Measurements from ENCODE around the gene ODAPH.

ODAPH gene

GRCh38 chr4:75564023-75564422 is 8.2 kb downstream of the ODAPH start:
- Histone ChIP-seq H3K9ac (ENCODE audit: low read depth, low read length, poor library complexity, severe bottlenecking) (no peak overlapping the region), H3K27me3 (ENCODE audit: insufficient read depth, low read length, poor library complexity, severe bottlenecking) (no peaks in the 10 kb centered on the region), H4K20me1 (ENCODE audit: insufficient read depth, low read length, poor library complexity, severe bottlenecking) (no peaks in the 10 kb centered on the region), H3K4me2 (ENCODE audit: low read depth, low read length, poor library complexity, severe bottlenecking) (no peak overlapping the region), H3K4me1 (ENCODE audit: insufficient read depth, low read length, poor library complexity, severe bottlenecking) (no peaks in the 10 kb centered on the region), H3F3A (ENCODE audit: low read depth) (no peaks in the 10 kb centered on the region), H3K9me3 (ENCODE audit: insufficient read depth, low read depth, low read length) (no peaks in the 10 kb centered on the region), H3K36me3 (ENCODE audit: insufficient read depth, low read length) (no peaks in the 10 kb centered on the region), H3K9me2 (replicated peaks; ENCODE audit: low read depth, low read length) (no peaks in the 10 kb centered on the region), H3K79me2 (ENCODE audit: insufficient read depth, low read length) (no peaks in the 10 kb centered on the region), H3K4me3 (ENCODE audit: low read length, poor library complexity, severe bottlenecking) (no peak overlapping the region), H2AFZ (ENCODE audit: low read length) (no peak overlapping the region)
- no peak for TF ChIP-seq CTCF (conservative IDR thresholded peaks at IDR 0.05; ENCODE audit: low read length)
- no peak for TF ChIP-seq EZH2phosphoT487 (IDR thresholded peaks at IDR 0.05; ENCODE audit: borderline replicate concordance)

- no peak for TF ChIP-seq CTCF (conservative IDR thresholded peaks at IDR 0.05; ENCODE audit: low read length)
- TF ChIP-seq EZH2phosphoT487 (IDR thresholded peaks at IDR 0.05; ENCODE audit: borderline replicate concordance): no peak
- H3K4me3 ChIP-seq (ENCODE audit: low read length, poor library complexity, severe bottlenecking): no peak overlapping the region
- H3K9me3 ChIP-seq (ENCODE audit: insufficient read depth, low read depth, low read length): no peaks in the 10 kb centered on the region
- no peaks in the 10 kb centered on the region for H3K79me2 ChIP-seq (ENCODE audit: insufficient read depth, low read length)
- H2AFZ ChIP-seq (ENCODE audit: low read length): no peak overlapping the region
- no peak overlapping the region for H3K9ac ChIP-seq (ENCODE audit: low read depth, low read length, poor library complexity, severe bottlenecking)
- H3K36me3 ChIP-seq (ENCODE audit: insufficient read depth, low read length): no peaks in the 10 kb centered on the region
- no peaks in the 10 kb centered on the region for H3K9me2 ChIP-seq (replicated peaks; ENCODE audit: low read depth, low read length)
- no peaks in the 10 kb centered on the region for H3F3A ChIP-seq (ENCODE audit: low read depth)
- no peaks in the 10 kb centered on the region for H4K20me1 ChIP-seq (ENCODE audit: insufficient read depth, low read length, poor library complexity, severe bottlenecking)
- H3K4me1 ChIP-seq (ENCODE audit: insufficient read depth, low read length, poor library complexity, severe bottlenecking): no peaks in the 10 kb centered on the region
- no peak overlapping the region for H3K4me2 ChIP-seq (ENCODE audit: low read depth, low read length, poor library complexity, severe bottlenecking)
- no peaks in the 10 kb centered on the region for H3K27me3 ChIP-seq (ENCODE audit: insufficient read depth, low read length, poor library complexity, severe bottlenecking)
Observed at GRCh38 chr4:75565481-75565880, 9.6 kb downstream of the ODAPH start.

GRCh38 chr4:75566911-75567310 is 11.0 kb downstream of the ODAPH start:
- Histone ChIP-seq H3K9me2 (replicated peaks; ENCODE audit: low read depth, low read length) (no peaks in the 10 kb centered on the region), H4K20me1 (ENCODE audit: insufficient read depth, low read length, poor library complexity, severe bottlenecking) (no peaks in the 10 kb centered on the region), H3K9me3 (ENCODE audit: insufficient read depth, low read depth, low read length) (no peaks in the 10 kb centered on the region), H3K36me3 (ENCODE audit: insufficient read depth, low read length) (no peaks in the 10 kb centered on the region), H3K27me3 (ENCODE audit: insufficient read depth, low read length, poor library complexity, severe bottlenecking) (no peaks in the 10 kb centered on the region), H3K4me2 (ENCODE audit: low read depth, low read length, poor library complexity, severe bottlenecking) (no peak overlapping the region), H2AFZ (ENCODE audit: low read length) (no peak overlapping the region), H3K4me3 (ENCODE audit: low read length, poor library complexity, severe bottlenecking) (no peak overlapping the region), H3F3A (ENCODE audit: low read depth) (no peaks in the 10 kb centered on the region), H3K9ac (ENCODE audit: low read depth, low read length, poor library complexity, severe bottlenecking) (no peak overlapping the region), H3K79me2 (ENCODE audit: insufficient read depth, low read length) (no peaks in the 10 kb centered on the region), H3K4me1 (ENCODE audit: insufficient read depth, low read length, poor library complexity, severe bottlenecking) (no peaks in the 10 kb centered on the region)
- TF ChIP-seq CTCF (conservative IDR thresholded peaks at IDR 0.05; ENCODE audit: low read length): no peak
- TF ChIP-seq EZH2phosphoT487 (IDR thresholded peaks at IDR 0.05; ENCODE audit: borderline replicate concordance): no peak

Measured in Loucy (cell line).